ENCODE results near the gene GCAT.

Gene GCAT

GRCh38 chr22:37811867-37812266 lies 4.1 kb downstream of the GCAT start:
- no peak for DNase-seq

GRCh38 chr22:37812869-37813678 lies 5.3 kb downstream of the GCAT start:
- DNase-seq, result no peak

- no peak for DNase-seq
These were observed 7.9 kb downstream of the GCAT start for GRCh38 chr22:37815593-37815992.

GRCh38 chr22:37816543-37817180 lies 8.9 kb downstream of the GCAT start:
- no peak for DNase-seq

GRCh38 chr22:37817705-37818408 lies 10.1 kb downstream of the GCAT start:
- DNase-seq, result peak; percentile 73

GRCh38 chr22:37818409-37819104 lies 10.8 kb downstream of the GCAT start:
- DNase-seq, result no peak

GRCh38 chr22:37819105-37819433 lies 11.3 kb downstream of the GCAT start:
- no peak for DNase-seq

GRCh38 chr22:37820350-37820749 lies 12.6 kb downstream of the GCAT start:
- DNase-seq, result no peak

GRCh38 chr22:37822079-37822833 lies 14.5 kb downstream of the GCAT start:
- peak; percentile 41 for DNase-seq

- DNase-seq, result peak; percentile 78
These were observed 15.6 kb downstream of the GCAT start, which contains the start of gene GALR3 for GRCh38 chr22:37823134-37823985. TSS of gene GALR3 (plus strand) at chr22:37823382. CDS start at chr22:37823407, 25 bp downstream.

GRCh38 chr22:37824674-37825641 lies 17.2 kb downstream of the GCAT start:
- no peak for DNase-seq

- DNase-seq, result no peak
These were observed 19.3 kb downstream of the GCAT start for GRCh38 chr22:37827056-37827455.

GRCh38 chr22:37830093-37830842 lies 22.5 kb downstream of the GCAT start:
- no peak for DNase-seq

- DNase-seq, result no peak
These were observed 23.7 kb downstream of the GCAT start for GRCh38 chr22:37831472-37831871.

- no peak for DNase-seq
These were observed 24.5 kb downstream of the GCAT start for GRCh38 chr22:37832022-37832857.

- DNase-seq, result no peak
These were observed 34.5 kb downstream of the GCAT start for GRCh38 chr22:37842015-37842793.

- DNase-seq, result peak; percentile 26
These were observed 36.0 kb downstream of the GCAT start for GRCh38 chr22:37843741-37844089.

GRCh38 chr22:37844904-37845329 lies 37.2 kb downstream of the GCAT start:
- no peak for DNase-seq

Measured in NCI-H510A treated with DMSO at 0.1 percent for 48 hours (cell line).